ENCODE measurements around the gene SORCS2. TPM values are rescaled to one million over a fixed set of nuclear protein-coding genes. Genes with fewer than 3 reads are reported as not detected.

The SORCS2 gene
- total RNA-seq, 3 donors from 2014 or later, result 0.66 to 1.3 (median 0.80) TPM

DNA sequence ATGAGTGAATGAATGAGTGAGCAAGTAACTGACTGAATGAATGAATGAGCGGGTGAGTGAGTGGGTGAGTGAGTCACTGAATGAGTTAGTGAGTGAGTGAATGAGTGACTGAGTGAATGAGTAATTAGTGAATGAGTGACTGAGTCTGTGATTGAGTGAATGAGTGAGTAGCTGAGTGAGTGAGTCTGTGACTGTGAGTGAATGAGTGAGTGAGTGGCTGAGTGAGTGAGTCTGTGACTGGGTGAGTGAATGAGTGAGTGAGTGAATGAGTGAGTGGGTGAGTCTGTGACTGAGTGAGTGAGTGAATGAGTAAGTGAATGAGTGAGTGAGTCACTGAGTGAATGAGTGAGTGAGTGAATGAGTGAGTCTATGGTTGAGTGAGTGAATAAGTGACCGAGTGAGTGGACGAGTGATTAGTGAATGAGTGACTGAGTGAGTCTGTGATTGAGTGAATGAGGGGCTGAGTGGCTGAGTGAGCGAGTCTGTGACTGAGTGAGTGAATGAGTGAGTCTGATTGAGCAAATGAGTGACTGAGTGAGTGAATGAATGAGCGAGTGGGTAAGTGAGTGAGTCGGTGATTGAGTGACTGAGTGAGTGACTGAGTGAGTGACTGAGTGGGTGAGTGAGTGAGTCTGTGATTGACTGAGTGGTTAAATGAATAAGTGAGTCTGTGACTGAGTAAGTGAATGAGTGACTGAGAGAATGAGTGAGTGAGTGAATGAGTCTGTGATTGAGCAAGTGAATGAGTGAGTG is 465.4 kb downstream of the SORCS2 start:
- DNase-seq (ENCODE audit: low spot score in 2 of 2), result no peak
- no peaks in the 10 kb centered on the region for H3K9me3 ChIP-seq
- H3K4me1 ChIP-seq, result no peaks in the 10 kb centered on the region
- no peak overlapping the region for H3K4me3 ChIP-seq
- no peak for TF ChIP-seq POLR2AphosphoS5 (IDR thresholded peaks at IDR 0.05)
- no peak for TF ChIP-seq POLR2A (IDR thresholded peaks at IDR 0.05)
- TF ChIP-seq, protein P1, sequence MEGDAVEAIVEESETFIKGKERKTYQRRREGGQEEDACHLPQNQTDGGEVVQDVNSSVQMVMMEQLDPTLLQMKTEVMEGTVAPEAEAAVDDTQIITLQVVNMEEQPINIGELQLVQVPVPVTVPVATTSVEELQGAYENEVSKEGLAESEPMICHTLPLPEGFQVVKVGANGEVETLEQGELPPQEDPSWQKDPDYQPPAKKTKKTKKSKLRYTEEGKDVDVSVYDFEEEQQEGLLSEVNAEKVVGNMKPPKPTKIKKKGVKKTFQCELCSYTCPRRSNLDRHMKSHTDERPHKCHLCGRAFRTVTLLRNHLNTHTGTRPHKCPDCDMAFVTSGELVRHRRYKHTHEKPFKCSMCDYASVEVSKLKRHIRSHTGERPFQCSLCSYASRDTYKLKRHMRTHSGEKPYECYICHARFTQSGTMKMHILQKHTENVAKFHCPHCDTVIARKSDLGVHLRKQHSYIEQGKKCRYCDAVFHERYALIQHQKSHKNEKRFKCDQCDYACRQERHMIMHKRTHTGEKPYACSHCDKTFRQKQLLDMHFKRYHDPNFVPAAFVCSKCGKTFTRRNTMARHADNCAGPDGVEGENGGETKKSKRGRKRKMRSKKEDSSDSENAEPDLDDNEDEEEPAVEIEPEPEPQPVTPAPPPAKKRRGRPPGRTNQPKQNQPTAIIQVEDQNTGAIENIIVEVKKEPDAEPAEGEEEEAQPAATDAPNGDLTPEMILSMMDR (IDR thresholded peaks at IDR 0.05), result no peak
- H3K27ac ChIP-seq, result no peak overlapping the region
- peaks cover 0 to 18% of the 10 kb centered on the region in 2 donors for H3K27me3 ChIP-seq
- H3K36me3 ChIP-seq, result no peaks in the 10 kb centered on the region
- intact Hi-C loops (cut with DNase I; ENCODE audit: low total_unique reads), result no loop called here

DNA sequence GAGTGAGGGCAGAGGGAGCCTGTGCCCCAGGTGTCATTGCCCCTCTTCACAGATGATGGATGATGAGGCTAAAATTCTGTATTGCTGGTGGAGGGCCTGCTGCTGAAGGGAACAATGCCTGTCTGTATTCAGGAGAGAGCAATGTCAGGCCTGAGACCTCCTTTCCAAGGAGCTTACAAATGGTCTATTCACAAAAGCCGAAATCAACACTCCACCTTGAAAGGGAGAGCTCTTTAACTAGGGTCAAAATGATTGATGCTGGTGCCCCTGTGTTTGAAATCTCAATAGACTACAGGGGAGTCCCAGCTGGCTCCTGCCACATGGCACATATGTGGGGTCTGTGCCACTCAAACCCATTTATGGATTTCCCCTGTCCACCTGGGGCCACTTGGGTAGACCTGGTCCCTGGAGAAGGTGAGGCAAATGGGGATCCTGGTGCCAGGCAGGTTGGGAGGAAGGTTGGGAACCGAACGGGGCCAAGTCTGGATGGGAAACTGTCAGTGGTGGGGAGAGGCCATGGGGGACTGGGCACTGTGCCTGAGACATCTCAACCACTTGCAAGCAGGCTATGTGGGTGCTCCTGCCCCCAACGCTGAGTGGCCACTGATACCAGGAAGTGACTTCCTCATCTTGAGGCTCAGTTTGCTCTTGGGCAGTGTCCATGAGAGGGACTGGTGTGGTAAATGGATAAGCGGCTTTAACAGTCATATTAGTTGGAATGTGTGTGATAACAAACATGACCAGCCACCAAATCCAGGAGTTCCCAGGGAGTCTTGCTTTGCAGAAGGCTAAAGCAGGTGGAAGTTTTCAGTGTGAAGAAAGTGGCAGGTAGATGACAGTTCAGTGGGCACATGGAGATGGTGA is 466.2 kb downstream of the SORCS2 start:
- DNase-seq (ENCODE audit: low spot score in 2 of 2), result no peak
- TF ChIP-seq POLR2AphosphoS5 (IDR thresholded peaks at IDR 0.05) (no peak), POLR2A (IDR thresholded peaks at IDR 0.05) (no peak)
- TF ChIP-seq, protein P1 (IDR thresholded peaks at IDR 0.05), result no peak
- intact Hi-C loops (cut with DNase I; ENCODE audit: low total_unique reads), result no loop called here
- Histone ChIP-seq H3K36me3 (no peaks in the 10 kb centered on the region), H3K4me3 (no peak overlapping the region), H3K27me3 (peaks cover 0 to 13% of the 10 kb centered on the region in 2 donors), H3K9me3 (no peaks in the 10 kb centered on the region), H3K27ac (no peak overlapping the region), H3K4me1 (no peaks in the 10 kb centered on the region)

DNA sequence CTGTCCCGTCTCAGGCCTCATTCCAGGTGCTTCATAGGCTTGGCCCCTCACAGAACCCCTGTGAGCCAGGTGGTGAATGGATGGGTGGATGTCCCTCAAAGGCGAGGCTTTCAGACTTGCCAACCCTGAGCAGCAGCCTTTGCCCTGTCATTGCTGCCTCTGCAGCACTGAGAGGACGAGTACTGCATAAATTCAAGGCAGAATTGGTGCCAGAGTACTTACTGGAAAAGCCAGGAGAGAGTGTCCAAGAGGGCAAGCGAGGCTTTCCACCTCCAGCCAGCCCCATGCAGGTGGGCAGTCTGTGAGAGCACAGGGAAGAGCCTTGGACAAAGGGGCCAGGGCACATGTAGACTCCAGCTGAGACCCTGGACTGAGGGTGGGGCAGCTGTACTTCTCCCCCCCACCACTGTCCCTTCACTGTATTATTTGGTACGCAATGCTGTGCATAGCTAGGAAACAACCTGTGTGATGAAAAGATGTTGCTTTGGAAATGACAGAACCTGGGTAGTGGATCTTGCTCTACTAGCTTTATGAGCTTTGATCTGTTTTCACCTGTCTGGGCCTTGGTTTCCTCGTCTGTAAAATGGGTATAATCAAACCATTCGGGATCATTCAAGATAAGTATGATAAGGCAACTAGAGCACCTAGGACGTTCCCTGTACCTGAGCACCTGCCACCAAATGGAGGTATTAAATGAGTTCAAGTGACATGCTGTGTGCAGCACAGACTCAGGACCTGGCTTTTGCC is 467.3 kb downstream of the SORCS2 start:
- no peak for DNase-seq (ENCODE audit: low spot score in 2 of 2)
- H3K27ac ChIP-seq, result no peak overlapping the region
- H3K4me3 ChIP-seq, result no peak overlapping the region
- intact Hi-C loops (cut with DNase I; ENCODE audit: low total_unique reads), result no loop called here
- peaks cover 0 to 7% of the 10 kb centered on the region in 2 donors for H3K27me3 ChIP-seq
- no peak for TF ChIP-seq POLR2AphosphoS5 (IDR thresholded peaks at IDR 0.05)
- no peak for TF ChIP-seq POLR2A (IDR thresholded peaks at IDR 0.05)
- TF ChIP-seq, protein P1 (IDR thresholded peaks at IDR 0.05), result no peak
- H3K4me1 ChIP-seq, result no peaks in the 10 kb centered on the region
- H3K36me3 ChIP-seq, result no peaks in the 10 kb centered on the region
- no peaks in the 10 kb centered on the region for H3K9me3 ChIP-seq

DNA sequence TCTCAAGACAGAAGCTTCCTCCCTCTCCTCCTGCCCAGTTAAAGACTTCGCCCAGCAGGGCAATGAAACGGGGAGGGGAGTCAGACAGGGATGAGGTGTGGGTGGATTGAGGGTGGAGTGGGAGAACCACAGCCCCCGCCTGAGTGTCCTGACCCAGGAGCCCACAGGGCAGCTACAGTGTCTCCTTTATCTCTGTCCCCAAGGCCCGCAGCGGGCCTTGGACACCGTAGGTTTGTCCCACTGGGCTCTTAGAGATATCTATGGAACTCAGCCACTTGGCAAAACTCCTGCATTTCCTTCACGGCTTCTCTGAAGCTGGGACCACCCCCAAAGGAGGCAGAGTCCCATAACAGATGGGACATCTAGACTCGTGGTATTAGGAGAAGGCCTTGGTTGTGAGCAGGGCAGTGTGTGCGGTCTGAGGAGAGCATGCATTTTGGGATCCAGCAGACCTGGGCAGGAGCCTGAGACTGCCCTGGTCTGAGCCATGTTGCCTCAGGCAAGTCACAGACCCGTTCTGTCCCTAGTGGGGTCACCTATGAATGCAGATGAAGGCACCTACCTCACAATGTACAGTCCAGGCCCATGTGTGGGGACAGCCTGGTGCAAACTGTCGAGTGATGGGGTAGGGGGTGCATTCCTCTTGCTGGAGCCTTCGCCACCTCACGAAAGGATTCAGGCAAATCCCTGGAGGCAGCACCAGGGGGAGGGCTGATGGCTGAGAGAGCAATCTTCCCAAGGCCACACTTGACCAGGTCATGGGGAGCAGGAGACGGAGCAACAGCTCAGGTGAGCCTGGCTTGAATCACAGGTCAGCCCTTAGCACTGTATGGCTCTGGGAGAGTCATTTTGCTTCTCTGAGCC is 468.1 kb downstream of the SORCS2 start:
- no peak overlapping the region for H3K4me3 ChIP-seq
- H3K27ac ChIP-seq, result no peak overlapping the region
- DNase-seq (ENCODE audit: low spot score in 2 of 2), result no peak
- no peaks in the 10 kb centered on the region for H3K36me3 ChIP-seq
- TF ChIP-seq, protein P1 (IDR thresholded peaks at IDR 0.05), result no peak
- TF ChIP-seq POLR2AphosphoS5 (IDR thresholded peaks at IDR 0.05) (no peak), POLR2A (IDR thresholded peaks at IDR 0.05) (no peak)
- no peaks in the 10 kb centered on the region for H3K9me3 ChIP-seq
- intact Hi-C loops (cut with DNase I; ENCODE audit: low total_unique reads), result no loop called here
- H3K4me1 ChIP-seq, result no peaks in the 10 kb centered on the region
- no peaks in the 10 kb centered on the region for H3K27me3 ChIP-seq

All from breast epithelium (tissue), 4 donors.